SU-DHL-6 (cell line): ENCODE measurements around the gene ELMO1.

Source experiments
- H2AFZ ChIP-seq: fragments of 200-600 bp; sonication (generic); 2 replicates; pipeline ENCODE4 v1.6.1; 2014; ENCODE audit warnings: low read depth, mild to moderate bottlenecking, moderate library complexity, mixed read lengths, antibody characterized with exemption, low read length; ENCODE audit not compliant: severe bottlenecking
- H3F3A ChIP-seq: fragments of 200-600 bp; shearing (Covaris generic); 2 replicates; pipeline ENCODE4 v1.6.0; 2016; ENCODE audit warnings: antibody characterized with exemption, mild to moderate bottlenecking; ENCODE audit not compliant: insufficient read depth
- H3K27ac ChIP-seq: fragments of 200-600 bp; sonication (generic); 2 replicates; pipeline ENCODE4 v1.5.1; 2016; ENCODE audit warnings: low read depth, mild to moderate bottlenecking, low read length, moderate library complexity, mixed read lengths
- H3K27me3 ChIP-seq: fragments of 200-600 bp; sonication (generic), shearing (Covaris generic); 2 replicates; pipeline ENCODE4 v1.6.0; 2014; ENCODE audit warnings: mild to moderate bottlenecking, low read length
- H3K36me3 ChIP-seq: fragments of 200-600 bp; sonication (generic); 2 replicates; pipeline ENCODE4 v1.6.1; 2014; ENCODE audit warnings: mild to moderate bottlenecking, low read length, mixed read lengths
- H3K4me2 ChIP-seq: fragments of 300-600, 200-600 bp; shearing (Covaris generic), sonication (generic); 2 replicates; pipeline ENCODE4 v1.6.0; 2014; ENCODE audit warnings: low read length, low read depth, mild to moderate bottlenecking; ENCODE audit not compliant: poor library complexity, severe bottlenecking
- H3K4me3 ChIP-seq: fragments of 200-600 bp; sonication (generic); 2 replicates; pipeline ENCODE4 v1.5.1; 2014; ENCODE audit warnings: antibody characterized with exemption, low read length, mild to moderate bottlenecking, mixed read lengths; ENCODE audit not compliant: insufficient read depth, poor library complexity, severe bottlenecking
- H3K79me2 ChIP-seq: fragments of 200-600 bp; sonication (generic); 2 replicates; pipeline ENCODE4 v1.6.1; 2014; ENCODE audit warnings: mild to moderate bottlenecking, low read length, moderate library complexity; ENCODE audit not compliant: insufficient read depth
- H3K9ac ChIP-seq: fragments of 200-600 bp; sonication (generic); 2 replicates; pipeline ENCODE4 v1.7.0; 2014; ENCODE audit warnings: mild to moderate bottlenecking, low read length
- H3K9me2 ChIP-seq: fragments of 200-600 bp; sonication (generic); replicated peaks from 2 replicates; pipeline ENCODE4 v1.6.1; 2014; ENCODE audit warnings: low read length; ENCODE audit not compliant: insufficient read depth
- H3K9me3 ChIP-seq: fragments of 200-600 bp; sonication (generic); 2 replicates; pipeline ENCODE4 v1.6.1; 2014; ENCODE audit warnings: low read length, mixed read lengths; ENCODE audit not compliant: insufficient read depth
- H4K20me1 ChIP-seq: fragments of 200-600 bp; sonication (generic); 2 replicates; pipeline ENCODE4 v1.6.1; 2014; ENCODE audit warnings: low read depth, mild to moderate bottlenecking, antibody characterized with exemption, low read length, moderate library complexity, mixed read lengths
- EZH2phosphoT487 ChIP-seq: fragments of 200-600 bp; sonication (generic), shearing (Covaris generic); conservative IDR thresholded peaks from 2 replicates; pipeline ENCODE4 v1.6.1; 2018; ENCODE audit warnings: mild to moderate bottlenecking, antibody characterized with exemption, low read length, moderate library complexity, mixed read lengths
- TF ChIP-seq, protein P1 (sequence below): fragments of 200-600 bp; sonication (generic); IDR thresholded peaks from one replicate; pipeline ENCODE4 v1.5.1; 2017; ENCODE audit warnings: antibody characterized with exemption, mild to moderate bottlenecking, low read length, moderate library complexity; ENCODE audit not compliant: insufficient read depth, poor library complexity, severe bottlenecking

ELMO1 gene

DNA sequence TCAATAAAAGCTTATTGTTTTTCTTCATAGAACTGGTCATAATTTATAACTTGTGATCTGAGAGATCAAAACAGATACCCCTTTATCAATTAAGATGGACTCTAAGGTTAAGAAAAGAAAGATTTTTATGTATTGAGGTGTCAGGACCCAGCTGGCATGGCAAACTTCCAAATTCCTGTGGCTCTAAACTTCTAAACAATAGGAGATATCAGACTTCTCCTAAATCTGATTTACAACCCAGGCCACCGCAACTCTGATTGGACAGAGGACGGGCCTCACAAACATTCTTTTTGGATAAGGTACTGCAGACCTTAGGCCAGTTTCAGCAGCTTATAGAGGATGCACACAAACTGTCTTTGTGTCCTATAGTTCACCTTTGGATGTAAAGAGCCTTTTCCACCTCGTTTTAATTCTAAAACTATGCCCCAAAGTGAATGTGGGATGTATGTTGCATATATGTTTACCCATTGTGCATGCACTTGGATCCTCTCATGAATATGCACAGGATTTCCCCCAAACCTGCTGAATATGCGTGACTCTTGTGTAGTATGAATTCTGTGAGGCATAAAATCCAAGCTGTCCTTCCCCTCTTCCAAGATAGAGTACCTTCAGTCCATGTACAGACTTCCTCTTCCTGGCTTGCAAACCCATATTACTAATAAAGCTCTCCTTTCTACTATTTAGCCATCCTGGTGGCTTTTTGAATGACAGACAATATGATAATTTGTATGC is 69.0 kb downstream of the ELMO1 start:
- H3K9me3 ChIP-seq, result peaks cover 13% of the 10 kb centered on the region; the same call in 1 of the 2 replicates
- H3K27me3 ChIP-seq, result no peaks in the 10 kb centered on the region
- H3K27ac ChIP-seq, result no peak overlapping the region
- H4K20me1 ChIP-seq, result no peaks in the 10 kb centered on the region
- H3K79me2 ChIP-seq, result no peaks in the 10 kb centered on the region
- no peak overlapping the region for H2AFZ ChIP-seq
- no peak overlapping the region for H3K4me3 ChIP-seq
- no peaks in the 10 kb centered on the region for H3K9me2 ChIP-seq
- H3K4me2 ChIP-seq, result no peak overlapping the region
- H3F3A ChIP-seq, result no peaks in the 10 kb centered on the region
- no peak overlapping the region for H3K9ac ChIP-seq
- no peaks in the 10 kb centered on the region for H3K36me3 ChIP-seq
- TF ChIP-seq, protein P1, sequence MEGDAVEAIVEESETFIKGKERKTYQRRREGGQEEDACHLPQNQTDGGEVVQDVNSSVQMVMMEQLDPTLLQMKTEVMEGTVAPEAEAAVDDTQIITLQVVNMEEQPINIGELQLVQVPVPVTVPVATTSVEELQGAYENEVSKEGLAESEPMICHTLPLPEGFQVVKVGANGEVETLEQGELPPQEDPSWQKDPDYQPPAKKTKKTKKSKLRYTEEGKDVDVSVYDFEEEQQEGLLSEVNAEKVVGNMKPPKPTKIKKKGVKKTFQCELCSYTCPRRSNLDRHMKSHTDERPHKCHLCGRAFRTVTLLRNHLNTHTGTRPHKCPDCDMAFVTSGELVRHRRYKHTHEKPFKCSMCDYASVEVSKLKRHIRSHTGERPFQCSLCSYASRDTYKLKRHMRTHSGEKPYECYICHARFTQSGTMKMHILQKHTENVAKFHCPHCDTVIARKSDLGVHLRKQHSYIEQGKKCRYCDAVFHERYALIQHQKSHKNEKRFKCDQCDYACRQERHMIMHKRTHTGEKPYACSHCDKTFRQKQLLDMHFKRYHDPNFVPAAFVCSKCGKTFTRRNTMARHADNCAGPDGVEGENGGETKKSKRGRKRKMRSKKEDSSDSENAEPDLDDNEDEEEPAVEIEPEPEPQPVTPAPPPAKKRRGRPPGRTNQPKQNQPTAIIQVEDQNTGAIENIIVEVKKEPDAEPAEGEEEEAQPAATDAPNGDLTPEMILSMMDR, result no peak
- TF ChIP-seq EZH2phosphoT487, result no peak

DNA sequence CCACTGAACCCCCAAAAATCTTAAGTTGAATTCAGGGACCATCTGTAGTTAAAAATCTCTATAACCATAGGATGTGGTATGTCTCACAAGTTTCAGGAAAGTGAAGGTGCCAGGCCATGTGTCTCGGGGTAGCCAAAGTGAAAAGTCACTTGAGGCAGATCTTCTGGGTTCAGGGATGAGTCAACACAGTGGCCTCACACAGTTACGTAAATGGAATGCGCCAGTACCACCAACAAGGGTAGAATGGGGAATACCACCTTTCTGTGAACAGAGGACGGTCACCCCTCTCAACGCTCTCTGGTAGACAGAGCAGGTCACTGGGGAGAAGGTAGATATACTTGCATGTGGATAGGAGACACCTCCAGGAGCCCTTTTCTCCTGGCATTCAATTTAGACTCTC is 71.4 kb downstream of the ELMO1 start:
- H4K20me1 ChIP-seq, result no peaks in the 10 kb centered on the region
- H3F3A ChIP-seq, result no peaks in the 10 kb centered on the region
- H3K9me3 ChIP-seq, result peaks cover 13% of the 10 kb centered on the region; the same call in 1 of the 2 replicates
- TF ChIP-seq EZH2phosphoT487, result no peak
- TF ChIP-seq, protein P1, result no peak
- no peak overlapping the region for H3K9ac ChIP-seq
- no peak overlapping the region for H3K27ac ChIP-seq
- no peak overlapping the region for H3K4me3 ChIP-seq
- H3K36me3 ChIP-seq, result no peaks in the 10 kb centered on the region
- no peaks in the 10 kb centered on the region for H3K9me2 ChIP-seq
- H3K79me2 ChIP-seq, result no peaks in the 10 kb centered on the region
- no peak overlapping the region for H3K4me2 ChIP-seq
- H2AFZ ChIP-seq, result no peak overlapping the region
- H3K27me3 ChIP-seq, result no peaks in the 10 kb centered on the region

DNA sequence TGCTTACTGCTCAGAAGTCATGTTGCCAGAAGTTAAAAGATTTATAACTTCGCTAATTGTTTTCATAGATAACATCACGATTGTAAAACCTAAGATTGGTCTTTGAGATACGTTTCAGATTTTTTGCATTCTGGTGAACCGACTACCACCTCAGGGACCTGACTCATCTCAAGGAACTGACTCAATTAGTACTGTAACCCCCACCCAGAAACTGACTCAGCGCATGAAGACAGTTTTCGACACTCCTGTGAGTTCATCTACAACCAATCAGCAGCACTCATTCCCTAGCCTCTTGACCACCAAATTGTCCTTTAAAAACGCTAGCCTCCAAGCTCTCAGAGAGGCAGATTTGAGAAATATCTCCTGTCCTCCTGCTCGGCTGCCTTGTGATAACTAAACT is 72.3 kb downstream of the ELMO1 start:
- no peak overlapping the region for H3K4me2 ChIP-seq
- no peaks in the 10 kb centered on the region for H4K20me1 ChIP-seq
- H3K27ac ChIP-seq, result no peak overlapping the region
- H3F3A ChIP-seq, result no peaks in the 10 kb centered on the region
- no peaks in the 10 kb centered on the region for H3K36me3 ChIP-seq
- no peak overlapping the region for H2AFZ ChIP-seq
- H3K4me3 ChIP-seq, result no peak overlapping the region
- H3K9me3 ChIP-seq, result peaks cover 13% of the 10 kb centered on the region; the same call in 1 of the 2 replicates
- H3K9ac ChIP-seq, result no peak overlapping the region
- no peaks in the 10 kb centered on the region for H3K27me3 ChIP-seq
- H3K9me2 ChIP-seq, result no peaks in the 10 kb centered on the region
- H3K79me2 ChIP-seq, result no peaks in the 10 kb centered on the region
- no peak for TF ChIP-seq EZH2phosphoT487
- TF ChIP-seq, protein P1, result no peak
